ENCODE data around the gene GFPT2.

Gene GFPT2

DNA sequence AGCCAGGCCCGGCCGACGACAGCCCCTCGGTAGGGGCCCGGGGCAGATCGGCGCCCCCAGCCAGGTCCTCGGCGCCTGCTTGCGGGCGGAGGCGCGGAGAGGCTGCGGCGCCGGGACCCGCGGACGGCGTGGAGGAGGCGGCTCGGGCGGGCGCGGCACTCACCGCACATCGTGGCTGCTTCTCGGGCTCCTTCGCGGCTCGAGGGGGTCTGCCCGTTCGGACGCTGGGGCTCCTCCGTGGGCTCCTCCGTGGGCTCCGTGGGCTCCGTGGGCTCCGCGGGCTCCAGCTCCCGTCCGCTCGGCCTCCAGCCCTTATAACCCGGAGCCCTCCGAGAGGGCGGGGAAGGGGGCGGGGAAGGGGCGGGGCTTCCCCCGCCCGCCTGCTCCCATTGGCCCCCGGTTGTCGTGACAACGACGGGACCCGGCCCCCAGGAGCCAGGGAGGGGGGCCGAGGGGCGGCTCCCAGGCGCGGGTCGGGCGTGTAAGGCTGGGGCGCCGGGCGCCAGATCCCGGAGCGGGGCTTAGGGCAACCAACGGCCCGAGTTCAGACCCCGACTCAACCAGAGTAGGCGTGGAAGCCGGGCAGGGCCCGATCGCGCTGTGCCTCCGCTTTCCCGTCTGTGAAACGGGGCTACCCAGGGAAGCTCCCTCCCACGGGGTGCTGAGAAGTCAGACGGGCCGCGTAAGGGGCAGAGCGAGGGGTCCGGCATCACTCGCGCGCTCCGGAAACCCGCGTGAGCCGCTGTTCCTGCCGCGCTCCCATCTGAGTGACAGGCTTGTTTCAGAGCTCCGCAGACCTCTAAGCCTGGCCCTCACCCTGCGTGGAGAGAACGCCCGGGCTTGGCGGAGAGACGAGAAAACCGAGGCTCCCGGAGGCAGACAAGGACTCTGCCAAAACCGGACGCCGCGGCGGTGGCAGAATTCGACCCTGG lies at the start of gene GFPT2:
TSS of gene GFPT2 (minus strand) at position 289 of the 932 bp plus-strand sequence. CDS start at position 170, 119 bp downstream.
- no peak within 1 kb of the TSS for H3K9ac ChIP-seq (ENCODE audit: low read depth in 1 of 2, low read length in 2 of 2)

GRCh38 chr5:180402716-180403115 lies 49.6 kb upstream of the GFPT2 start:
- Histone ChIP-seq H3K9me3 (ENCODE audit: control insufficient read depth in 1 of 2, low read length in 2 of 2) (no peaks in the 10 kb centered on the region), H3K36me3 (ENCODE audit: control insufficient read depth in 1 of 2, insufficient read depth in 2 of 2, low read length in 2 of 2) (no peaks in the 10 kb centered on the region), H3K27ac (ENCODE audit: low read depth, low read length) (no peak overlapping the region), H3K9ac (ENCODE audit: low read depth in 1 of 2, low read length in 2 of 2) (no peak overlapping the region), H3K4me3 (ENCODE audit: low read depth in 1 of 2, low read length in 2 of 2) (no peak overlapping the region), H3K4me1 (ENCODE audit: control insufficient read depth in 1 of 2, insufficient read depth in 2 of 2, low read length in 2 of 2) (no peaks in the 10 kb centered on the region), H3K27me3 (ENCODE audit: control insufficient read depth in 1 of 2, insufficient read depth in 2 of 2, low read length in 2 of 2) (no peaks in the 10 kb centered on the region)

More for the DNA sequence above, at the start of gene GFPT2:
- Histone ChIP-seq H3K4me1 (ENCODE audit: control insufficient read depth in 1 of 2, insufficient read depth in 2 of 2, low read length in 2 of 2) (no peaks in the 10 kb centered on the region), H3K36me3 (ENCODE audit: control insufficient read depth in 1 of 2, insufficient read depth in 2 of 2, low read length in 2 of 2) (no peaks in the 10 kb centered on the region), H3K9me3 (ENCODE audit: control insufficient read depth in 1 of 2, low read length in 2 of 2) (no peaks in the 10 kb centered on the region), H3K27me3 (ENCODE audit: control insufficient read depth in 1 of 2, insufficient read depth in 2 of 2, low read length in 2 of 2) (peaks cover 37 to 43% of the 10 kb centered on the region in 2 donors), H3K4me3 (ENCODE audit: low read depth in 1 of 2, low read length in 2 of 2) (peak within 1 kb of the TSS; percentile 65 to 69), H3K27ac (ENCODE audit: low read depth, low read length) (no peak within 1 kb of the TSS)

GRCh38 chr5:180401229-180401907 lies 48.2 kb upstream of the GFPT2 start:
- no peak overlapping the region for H3K9ac ChIP-seq (ENCODE audit: low read depth in 1 of 2, low read length in 2 of 2)
- H3K4me3 ChIP-seq (ENCODE audit: low read depth in 1 of 2, low read length in 2 of 2) = no peak overlapping the region
- H3K4me1 ChIP-seq (ENCODE audit: control insufficient read depth in 1 of 2, insufficient read depth in 2 of 2, low read length in 2 of 2) = no peaks in the 10 kb centered on the region
- H3K9me3 ChIP-seq (ENCODE audit: control insufficient read depth in 1 of 2, low read length in 2 of 2) = no peaks in the 10 kb centered on the region
- no peak overlapping the region for H3K27ac ChIP-seq (ENCODE audit: low read depth, low read length)
- H3K36me3 ChIP-seq (ENCODE audit: control insufficient read depth in 1 of 2, insufficient read depth in 2 of 2, low read length in 2 of 2) = no peaks in the 10 kb centered on the region
- H3K27me3 ChIP-seq (ENCODE audit: control insufficient read depth in 1 of 2, insufficient read depth in 2 of 2, low read length in 2 of 2) = no peaks in the 10 kb centered on the region

DNA sequence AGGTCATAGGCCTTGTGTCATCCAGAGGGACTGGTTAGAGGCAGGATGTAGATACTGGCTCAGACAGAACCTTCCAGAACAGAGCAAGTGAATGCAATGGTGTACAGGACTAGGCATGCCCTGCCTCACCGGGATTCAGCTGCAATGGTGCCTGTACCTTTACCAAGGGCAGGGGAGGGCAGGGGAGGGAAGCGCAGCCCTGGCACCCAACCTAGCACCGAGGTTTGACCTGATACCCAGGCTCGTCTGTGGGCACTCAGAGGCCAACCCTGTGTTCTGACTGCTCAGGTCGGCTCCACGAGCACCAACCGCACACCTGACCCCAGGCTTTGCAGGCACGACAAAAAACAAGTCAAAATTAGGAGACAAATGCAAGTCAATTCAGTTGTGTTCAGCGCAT lies 47.3 kb upstream of the GFPT2 start:
- Histone ChIP-seq H3K4me1 (ENCODE audit: control insufficient read depth in 1 of 2, insufficient read depth in 2 of 2, low read length in 2 of 2) (no peaks in the 10 kb centered on the region), H3K27ac (ENCODE audit: low read depth, low read length) (no peak overlapping the region), H3K9ac (ENCODE audit: low read depth in 1 of 2, low read length in 2 of 2) (no peak overlapping the region), H3K4me3 (ENCODE audit: low read depth in 1 of 2, low read length in 2 of 2) (no peak overlapping the region), H3K9me3 (ENCODE audit: control insufficient read depth in 1 of 2, low read length in 2 of 2) (no peaks in the 10 kb centered on the region), H3K36me3 (ENCODE audit: control insufficient read depth in 1 of 2, insufficient read depth in 2 of 2, low read length in 2 of 2) (no peaks in the 10 kb centered on the region), H3K27me3 (ENCODE audit: control insufficient read depth in 1 of 2, insufficient read depth in 2 of 2, low read length in 2 of 2) (no peaks in the 10 kb centered on the region)

DNA sequence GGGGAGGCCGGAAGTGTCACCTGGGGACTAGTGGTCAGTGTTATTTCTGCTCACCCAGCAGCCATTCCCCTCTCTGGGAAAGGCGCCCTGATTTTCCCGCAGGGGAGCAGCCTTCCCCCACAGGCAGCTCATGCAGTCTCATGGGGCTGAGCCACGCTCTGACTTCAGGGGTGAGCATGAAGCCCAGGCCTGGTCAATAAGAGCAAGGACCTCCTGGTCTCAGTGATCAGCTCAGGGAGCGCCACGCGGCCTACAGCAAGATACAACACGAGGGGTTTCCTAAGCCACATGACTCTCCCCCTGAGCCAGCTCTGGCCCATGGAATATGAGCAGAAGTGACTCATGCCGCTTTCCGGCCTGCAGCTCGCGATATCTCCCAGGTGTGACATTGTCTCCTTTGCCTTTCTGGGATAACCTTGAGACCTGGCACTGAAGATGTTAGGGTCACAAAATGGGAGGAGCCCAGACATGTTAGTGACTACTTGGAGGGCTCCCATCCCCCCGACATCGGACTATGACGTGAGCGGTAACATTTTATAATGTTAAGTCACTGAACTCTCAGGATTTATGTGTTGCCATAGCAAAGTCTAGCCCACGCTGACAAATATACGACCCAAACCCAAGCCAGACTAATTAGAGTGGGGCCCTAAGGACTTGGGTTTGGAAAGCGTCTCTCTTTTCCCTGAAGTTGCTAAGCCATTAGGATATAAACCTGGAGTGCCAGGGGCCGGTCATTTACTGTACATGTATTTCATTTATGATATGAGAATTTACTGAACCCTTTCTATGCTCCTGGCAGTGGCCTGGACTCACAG lies 46.5 kb upstream of the GFPT2 start:
- Histone ChIP-seq H3K27me3 (ENCODE audit: control insufficient read depth in 1 of 2, insufficient read depth in 2 of 2, low read length in 2 of 2) (no peaks in the 10 kb centered on the region), H3K4me1 (ENCODE audit: control insufficient read depth in 1 of 2, insufficient read depth in 2 of 2, low read length in 2 of 2) (no peaks in the 10 kb centered on the region), H3K4me3 (ENCODE audit: low read depth in 1 of 2, low read length in 2 of 2) (no peak overlapping the region), H3K9me3 (ENCODE audit: control insufficient read depth in 1 of 2, low read length in 2 of 2) (no peaks in the 10 kb centered on the region), H3K27ac (ENCODE audit: low read depth, low read length) (no peak overlapping the region), H3K36me3 (ENCODE audit: control insufficient read depth in 1 of 2, insufficient read depth in 2 of 2, low read length in 2 of 2) (no peaks in the 10 kb centered on the region), H3K9ac (ENCODE audit: low read depth in 1 of 2, low read length in 2 of 2) (no peak overlapping the region)

GRCh38 chr5:180396926-180397325 lies 43.8 kb upstream of the GFPT2 start:
- Histone ChIP-seq H3K36me3 (ENCODE audit: control insufficient read depth in 1 of 2, insufficient read depth in 2 of 2, low read length in 2 of 2) (no peaks in the 10 kb centered on the region), H3K9ac (ENCODE audit: low read depth in 1 of 2, low read length in 2 of 2) (no peak overlapping the region), H3K4me3 (ENCODE audit: low read depth in 1 of 2, low read length in 2 of 2) (no peak overlapping the region), H3K27ac (ENCODE audit: low read depth, low read length) (no peak overlapping the region), H3K27me3 (ENCODE audit: control insufficient read depth in 1 of 2, insufficient read depth in 2 of 2, low read length in 2 of 2) (no peaks in the 10 kb centered on the region), H3K9me3 (ENCODE audit: control insufficient read depth in 1 of 2, low read length in 2 of 2) (no peaks in the 10 kb centered on the region), H3K4me1 (ENCODE audit: control insufficient read depth in 1 of 2, insufficient read depth in 2 of 2, low read length in 2 of 2) (no peaks in the 10 kb centered on the region)

DNA sequence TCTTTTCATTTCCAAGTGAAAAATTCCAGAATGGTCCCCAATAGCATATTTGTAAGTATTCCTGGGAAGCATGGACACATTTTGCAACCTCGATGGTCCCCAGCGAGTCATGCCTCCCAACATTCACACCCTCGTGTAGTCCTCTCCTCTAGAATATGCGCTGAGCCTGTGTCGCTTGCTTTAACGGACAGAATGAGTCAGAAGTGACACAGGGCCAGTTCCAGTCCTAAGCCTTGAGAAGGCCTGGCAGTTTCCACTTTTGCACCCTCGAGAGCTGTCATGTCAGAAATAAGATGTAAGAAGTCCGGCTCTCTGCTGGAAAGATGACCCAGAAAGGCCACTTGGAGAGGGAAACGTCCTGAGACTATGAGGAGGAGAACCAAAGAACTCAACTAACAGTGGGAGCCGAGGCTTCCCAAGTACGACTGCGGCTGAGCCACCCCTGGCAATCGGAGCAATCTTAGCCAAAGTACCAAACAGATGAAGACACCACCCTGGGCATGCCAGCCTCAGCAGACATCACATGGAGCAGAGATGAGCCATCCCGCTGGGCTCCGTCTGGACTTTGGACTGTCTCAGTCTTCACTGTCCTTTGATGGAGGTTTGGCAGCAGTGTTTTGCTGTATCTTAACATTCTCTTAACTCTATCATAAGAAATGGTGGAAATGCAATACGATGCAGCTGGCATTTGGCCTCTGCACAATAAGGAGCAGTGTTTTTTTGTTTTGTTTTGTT lies 42.6 kb upstream of the GFPT2 start:
- Histone ChIP-seq H3K9me3 (ENCODE audit: control insufficient read depth in 1 of 2, low read length in 2 of 2) (no peaks in the 10 kb centered on the region), H3K27me3 (ENCODE audit: control insufficient read depth in 1 of 2, insufficient read depth in 2 of 2, low read length in 2 of 2) (no peaks in the 10 kb centered on the region), H3K9ac (ENCODE audit: low read depth in 1 of 2, low read length in 2 of 2) (no peak overlapping the region), H3K4me3 (ENCODE audit: low read depth in 1 of 2, low read length in 2 of 2) (no peak overlapping the region), H3K4me1 (ENCODE audit: control insufficient read depth in 1 of 2, insufficient read depth in 2 of 2, low read length in 2 of 2) (no peaks in the 10 kb centered on the region), H3K36me3 (ENCODE audit: control insufficient read depth in 1 of 2, insufficient read depth in 2 of 2, low read length in 2 of 2) (no peaks in the 10 kb centered on the region), H3K27ac (ENCODE audit: low read depth, low read length) (no peak overlapping the region)

- H3K36me3 ChIP-seq (ENCODE audit: control insufficient read depth in 1 of 2, insufficient read depth in 2 of 2, low read length in 2 of 2) = no peaks in the 10 kb centered on the region
- no peaks in the 10 kb centered on the region for H3K27me3 ChIP-seq (ENCODE audit: control insufficient read depth in 1 of 2, insufficient read depth in 2 of 2, low read length in 2 of 2)
- no peak overlapping the region for H3K27ac ChIP-seq (ENCODE audit: low read depth, low read length)
- H3K9me3 ChIP-seq (ENCODE audit: control insufficient read depth in 1 of 2, low read length in 2 of 2) = no peaks in the 10 kb centered on the region
- no peak overlapping the region for H3K4me3 ChIP-seq (ENCODE audit: low read depth in 1 of 2, low read length in 2 of 2)
- H3K4me1 ChIP-seq (ENCODE audit: control insufficient read depth in 1 of 2, insufficient read depth in 2 of 2, low read length in 2 of 2) = no peaks in the 10 kb centered on the region
- no peak overlapping the region for H3K9ac ChIP-seq (ENCODE audit: low read depth in 1 of 2, low read length in 2 of 2)
Measured at GRCh38 chr5:180394031-180394636, 41.0 kb upstream of the GFPT2 start.

- Histone ChIP-seq H3K27ac (ENCODE audit: low read depth, low read length) (no peak overlapping the region), H3K4me1 (ENCODE audit: control insufficient read depth in 1 of 2, insufficient read depth in 2 of 2, low read length in 2 of 2) (no peaks in the 10 kb centered on the region), H3K9me3 (ENCODE audit: control insufficient read depth in 1 of 2, low read length in 2 of 2) (no peaks in the 10 kb centered on the region), H3K36me3 (ENCODE audit: control insufficient read depth in 1 of 2, insufficient read depth in 2 of 2, low read length in 2 of 2) (no peaks in the 10 kb centered on the region), H3K9ac (ENCODE audit: low read depth in 1 of 2, low read length in 2 of 2) (no peak overlapping the region), H3K27me3 (ENCODE audit: control insufficient read depth in 1 of 2, insufficient read depth in 2 of 2, low read length in 2 of 2) (no peaks in the 10 kb centered on the region), H3K4me3 (ENCODE audit: low read depth in 1 of 2, low read length in 2 of 2) (no peak overlapping the region)
Measured at GRCh38 chr5:180391276-180391675, 38.1 kb upstream of the GFPT2 start.

Measured in duodenal mucosa (tissue), 2 donors.